Gastrocnemius medialis (tissue), 4 donors: ENCODE results near the gene MN1.

Experiments used
- POLR2A ChIP-seq, 2 donors: fragments of 450-650 bp; IDR thresholded peaks; one replicate each; pipeline ENCODE4 v1.6.1; 2017; ENCODE audit warnings: antibody characterized with exemption in 2 of 2, mild to moderate bottlenecking in 2 of 2, moderate library complexity in 2 of 2
- TF ChIP-seq, protein P1 (sequence below), 5 experiments: fragments of 450-650 bp in 3 of 5; fragments of 200-600 bp in 2 of 5; sonication (generic) in 2 of 5; IDR thresholded peaks in 4 of 5; conservative IDR thresholded peaks in 1 of 5; 1 replicate in 4 of 5; 2 replicates in 1 of 5; pipeline ENCODE4 v1.5.1; 2016 to 2019; ENCODE audit warnings: antibody characterized with exemption in 5 of 5, mild to moderate bottlenecking in 3 of 5, moderate library complexity in 3 of 5

DNA sequence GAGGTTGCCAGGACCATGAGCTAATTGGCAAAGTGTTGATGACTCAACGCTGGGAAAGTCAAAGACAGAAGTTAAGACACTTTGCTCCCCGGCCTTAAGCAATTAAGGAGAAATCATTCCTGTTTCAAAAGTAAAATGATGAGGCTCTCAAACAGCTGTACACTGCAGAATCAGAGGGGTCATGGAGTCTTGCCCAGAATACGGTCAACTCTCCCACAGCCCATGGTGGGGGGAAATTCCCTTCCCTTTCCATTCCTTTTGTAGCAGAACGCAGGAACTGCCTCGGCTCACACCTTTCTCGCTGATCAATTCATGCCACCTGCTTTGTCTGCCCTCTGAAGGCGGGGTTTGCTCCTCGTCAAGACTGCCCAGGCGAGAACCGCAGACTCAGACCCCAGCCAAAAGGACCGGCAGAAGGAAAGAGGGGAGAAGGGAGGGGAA, 52.8 kb downstream of the MN1 start:
- TF ChIP-seq, protein P1, sequence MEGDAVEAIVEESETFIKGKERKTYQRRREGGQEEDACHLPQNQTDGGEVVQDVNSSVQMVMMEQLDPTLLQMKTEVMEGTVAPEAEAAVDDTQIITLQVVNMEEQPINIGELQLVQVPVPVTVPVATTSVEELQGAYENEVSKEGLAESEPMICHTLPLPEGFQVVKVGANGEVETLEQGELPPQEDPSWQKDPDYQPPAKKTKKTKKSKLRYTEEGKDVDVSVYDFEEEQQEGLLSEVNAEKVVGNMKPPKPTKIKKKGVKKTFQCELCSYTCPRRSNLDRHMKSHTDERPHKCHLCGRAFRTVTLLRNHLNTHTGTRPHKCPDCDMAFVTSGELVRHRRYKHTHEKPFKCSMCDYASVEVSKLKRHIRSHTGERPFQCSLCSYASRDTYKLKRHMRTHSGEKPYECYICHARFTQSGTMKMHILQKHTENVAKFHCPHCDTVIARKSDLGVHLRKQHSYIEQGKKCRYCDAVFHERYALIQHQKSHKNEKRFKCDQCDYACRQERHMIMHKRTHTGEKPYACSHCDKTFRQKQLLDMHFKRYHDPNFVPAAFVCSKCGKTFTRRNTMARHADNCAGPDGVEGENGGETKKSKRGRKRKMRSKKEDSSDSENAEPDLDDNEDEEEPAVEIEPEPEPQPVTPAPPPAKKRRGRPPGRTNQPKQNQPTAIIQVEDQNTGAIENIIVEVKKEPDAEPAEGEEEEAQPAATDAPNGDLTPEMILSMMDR (IDR thresholded peaks at IDR 0.05 in 4 of 5, conservative IDR thresholded peaks at IDR 0.05 in 1 of 5): no peak
- TF ChIP-seq POLR2A (IDR thresholded peaks at IDR 0.05): no peak
